Loucy (cell line): ENCODE data around the gene CARF.

Experiments used
- H2AFZ ChIP-seq: fragments of 200-600 bp; sonication (generic); 2 replicates; pipeline ENCODE4 v1.6.0; 2016; ENCODE audit warnings: antibody characterized with exemption, mild to moderate bottlenecking, low read length, moderate library complexity
- H3F3A ChIP-seq: fragments of 200-600 bp; 2 replicates; pipeline ENCODE4 v1.6.0; 2016; ENCODE audit warnings: antibody characterized with exemption, low read depth, mild to moderate bottlenecking
- H3K27me3 ChIP-seq: fragments of 200-600 bp; sonication (generic); 2 replicates; pipeline ENCODE4 v1.6.1; 2014; ENCODE audit warnings: low read length, mild to moderate bottlenecking; ENCODE audit not compliant: insufficient read depth, poor library complexity, severe bottlenecking
- H3K36me3 ChIP-seq: fragments of 200-600 bp; sonication (generic); 2 replicates; pipeline ENCODE4 v1.6.1; 2016; ENCODE audit warnings: low read length; ENCODE audit not compliant: insufficient read depth
- H3K4me1 ChIP-seq: fragments of 200-600 bp; sonication (generic); 2 replicates; pipeline ENCODE4 v1.5.1; 2014; ENCODE audit warnings: low read length, mild to moderate bottlenecking; ENCODE audit not compliant: insufficient read depth, poor library complexity, severe bottlenecking
- H3K4me2 ChIP-seq: fragments of 200-600 bp; sonication (generic); 2 replicates; pipeline ENCODE4 v1.6.0; 2014; ENCODE audit warnings: antibody characterized with exemption, low read length, low read depth, mild to moderate bottlenecking; ENCODE audit not compliant: poor library complexity, severe bottlenecking
- H3K4me3 ChIP-seq: fragments of 200-600 bp; sonication (generic); 2 replicates; pipeline ENCODE4 v1.5.1; 2014; ENCODE audit warnings: low read length, mild to moderate bottlenecking, mixed read lengths; ENCODE audit not compliant: poor library complexity, severe bottlenecking
- H3K79me2 ChIP-seq: fragments of 200-600 bp; sonication (generic); 2 replicates; pipeline ENCODE4 v1.6.1; 2014; ENCODE audit warnings: low read length; ENCODE audit not compliant: insufficient read depth
- H3K9ac ChIP-seq: fragments of 200-600 bp; sonication (generic); 2 replicates; pipeline ENCODE4 v1.6.0; 2014; ENCODE audit warnings: mild to moderate bottlenecking, low read depth, low read length, moderate library complexity; ENCODE audit not compliant: poor library complexity, severe bottlenecking
- H3K9me2 ChIP-seq: fragments of 200-600 bp; sonication (generic); replicated peaks from 2 replicates; pipeline ENCODE4 v1.6.1; 2016; ENCODE audit warnings: low read depth, low read length, mixed read lengths
- H3K9me3 ChIP-seq: fragments of 200-600 bp; sonication (generic); 2 replicates; pipeline ENCODE4 v1.6.1; 2014; ENCODE audit warnings: mild to moderate bottlenecking, antibody characterized with exemption, low read length, low read depth; ENCODE audit not compliant: insufficient read depth
- H4K20me1 ChIP-seq: fragments of 200-600 bp; sonication (generic); 2 replicates; pipeline ENCODE4 v1.6.0; 2014; ENCODE audit warnings: antibody characterized with exemption, low read length, mild to moderate bottlenecking; ENCODE audit not compliant: insufficient read depth, poor library complexity, severe bottlenecking
- CTCF ChIP-seq: fragments of 200-600 bp; sonication (generic); conservative IDR thresholded peaks from 2 replicates; pipeline ENCODE4 v1.5.1; 2014; ENCODE audit warnings: mild to moderate bottlenecking, antibody characterized with exemption, low read length
- EZH2phosphoT487 ChIP-seq: fragments of 200-600 bp; IDR thresholded peaks from 2 replicates; pipeline ENCODE4 v1.6.1; 2018; ENCODE audit warnings: antibody characterized with exemption, mild to moderate bottlenecking, moderate library complexity, borderline replicate concordance

CARF gene

GRCh38 chr2:202933958-202934357 lies 21.9 kb downstream of the CARF start:
- Histone ChIP-seq H3K4me1 (no peaks in the 10 kb centered on the region), H3K9ac (no peak overlapping the region), H3K79me2 (no peaks in the 10 kb centered on the region), H2AFZ (no peak overlapping the region), H3F3A (no peaks in the 10 kb centered on the region), H3K9me2 (no peaks in the 10 kb centered on the region), H3K9me3 (no peaks in the 10 kb centered on the region), H4K20me1 (no peaks in the 10 kb centered on the region), H3K27me3 (no peaks in the 10 kb centered on the region), H3K4me3 (no peak overlapping the region), H3K4me2 (no peak overlapping the region), H3K36me3 (no peaks in the 10 kb centered on the region)
- TF ChIP-seq CTCF, result no peak
- TF ChIP-seq EZH2phosphoT487, result no peak

DNA sequence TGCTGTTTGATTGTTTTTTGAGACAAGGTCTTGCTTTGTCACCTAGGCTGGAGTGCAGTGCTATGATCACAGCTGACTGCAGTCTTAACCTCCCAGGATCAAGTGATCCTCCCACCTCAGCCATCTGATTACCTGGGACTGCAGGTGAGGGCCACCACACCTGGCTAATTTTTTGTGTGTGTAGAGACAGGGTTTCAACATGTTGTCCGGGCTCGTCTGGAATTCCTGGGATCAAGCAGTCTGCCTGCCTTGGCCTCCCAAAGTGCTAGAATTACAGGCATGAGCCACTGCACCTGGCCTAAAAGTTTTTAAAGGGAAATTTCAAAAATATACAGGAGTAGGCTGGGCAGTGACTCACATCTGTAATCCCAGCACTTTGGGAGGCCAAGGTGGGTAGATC lies 22.4 kb downstream of the CARF start:
- Histone ChIP-seq H3K9me3 (no peaks in the 10 kb centered on the region), H3K36me3 (no peaks in the 10 kb centered on the region), H3K27me3 (no peaks in the 10 kb centered on the region), H3K9ac (no peak overlapping the region), H3K9me2 (no peaks in the 10 kb centered on the region), H3K4me3 (no peak overlapping the region), H3K79me2 (no peaks in the 10 kb centered on the region), H4K20me1 (no peaks in the 10 kb centered on the region), H3F3A (no peaks in the 10 kb centered on the region), H3K4me2 (no peak overlapping the region), H2AFZ (no peak overlapping the region), H3K4me1 (no peaks in the 10 kb centered on the region)
- no peak for TF ChIP-seq CTCF
- no peak for TF ChIP-seq EZH2phosphoT487

- no peak overlapping the region for H3K4me2 ChIP-seq
- H4K20me1 ChIP-seq, result no peaks in the 10 kb centered on the region
- no peaks in the 10 kb centered on the region for H3K36me3 ChIP-seq
- no peaks in the 10 kb centered on the region for H3K9me2 ChIP-seq
- TF ChIP-seq EZH2phosphoT487 (no peak), CTCF (no peak)
- H3K9ac ChIP-seq, result no peak overlapping the region
- no peak overlapping the region for H3K4me3 ChIP-seq
- H3K4me1 ChIP-seq, result no peaks in the 10 kb centered on the region
- no peak overlapping the region for H2AFZ ChIP-seq
- no peaks in the 10 kb centered on the region for H3K27me3 ChIP-seq
- H3K9me3 ChIP-seq, result no peaks in the 10 kb centered on the region
- no peaks in the 10 kb centered on the region for H3K79me2 ChIP-seq
- H3F3A ChIP-seq, result no peaks in the 10 kb centered on the region
These were observed 26.9 kb downstream of the CARF start for GRCh38 chr2:202938960-202939359.
